Endothelial cell (in vitro differentiated cells): Measurements from ENCODE around the gene KCNK10. TPM values are rescaled to one million over a fixed set of nuclear protein-coding genes. Genes with fewer than 3 reads are reported as not detected.

Source experiments
- DNase-seq: peaks from one replicate; pipeline ENCODE4 v3.0.0; 2021; ENCODE audit warnings: low spot score
- H3K27ac Mint-ChIP-seq: one replicate; pipeline ENCODE4 v1.8.0; 2021; ENCODE audit warnings: mixed read lengths, inconsistent platforms; ENCODE audit not compliant: unreplicated experiment
- H3K27me3 Mint-ChIP-seq: one replicate; pipeline ENCODE4 v1.8.0; 2021; ENCODE audit warnings: mild to moderate bottlenecking, moderate library complexity, mixed read lengths, inconsistent platforms; ENCODE audit not compliant: unreplicated experiment
- H3K36me3 Mint-ChIP-seq: one replicate; pipeline ENCODE4 v1.8.0; 2021; ENCODE audit warnings: mild to moderate bottlenecking, low read depth, mixed read lengths, inconsistent platforms; ENCODE audit not compliant: unreplicated experiment
- H3K4me1 Mint-ChIP-seq: one replicate; pipeline ENCODE4 v1.8.0; 2021; ENCODE audit warnings: mild to moderate bottlenecking, mixed read lengths, inconsistent platforms; ENCODE audit not compliant: unreplicated experiment
- H3K4me3 Mint-ChIP-seq: one replicate; pipeline ENCODE4 v1.8.0; 2021; ENCODE audit warnings: mild to moderate bottlenecking, mixed read lengths, inconsistent platforms; ENCODE audit not compliant: unreplicated experiment
- H3K9me3 Mint-ChIP-seq: one replicate; pipeline ENCODE4 v1.8.0; 2021; ENCODE audit warnings: mixed read lengths, inconsistent platforms; ENCODE audit not compliant: unreplicated experiment
- CTCF ChIP-seq: fragments of 200-600 bp; sonication (generic); IDR thresholded peaks from one replicate; pipeline ENCODE4 v1.5.0; 2021; ENCODE audit warnings: antibody characterized with exemption; ENCODE audit not compliant: unreplicated experiment
- total RNA-seq: library from RNA; stranded (reverse); fragmentation: NEBNext Ultra II Directional; extraction: Animal tissue kit (Norgen Biotek cat#: 25700); gene quantifications from one replicate; pipeline ENCODE4 v1.2.1, GENCODE V29; 2021; ENCODE audit not compliant: unreplicated experiment

Gene KCNK10
- total RNA-seq, 1 donor from 2014 or later, result 2.3 TPM

GRCh38 chr14:88359500-88359899 is 36.4 kb upstream of the KCNK10 start:
- Mint-ChIP-seq H3K27me3 (no peaks in the 10 kb centered on the region), H3K4me3 (no peak overlapping the region), H3K27ac (no peak overlapping the region), H3K36me3 (peaks cover 5% of the 10 kb centered on the region), H3K4me1 (peaks cover 10% of the 10 kb centered on the region), H3K9me3 (no peaks in the 10 kb centered on the region)
- no peak for DNase-seq
- no peak for TF ChIP-seq CTCF

- no peaks in the 10 kb centered on the region for H3K27me3 Mint-ChIP-seq
- TF ChIP-seq CTCF, result no peak
- no peaks in the 10 kb centered on the region for H3K36me3 Mint-ChIP-seq
- no peaks in the 10 kb centered on the region for H3K9me3 Mint-ChIP-seq
- no peaks in the 10 kb centered on the region for H3K4me1 Mint-ChIP-seq
- H3K4me3 Mint-ChIP-seq, result no peak overlapping the region
- H3K27ac Mint-ChIP-seq, result no peak overlapping the region
- DNase-seq, result no peak
Measured at GRCh38 chr14:88354358-88354757, 31.3 kb upstream of the KCNK10 start.

- no peaks in the 10 kb centered on the region for H3K4me1 Mint-ChIP-seq
- no peak overlapping the region for H3K27ac Mint-ChIP-seq
- no peaks in the 10 kb centered on the region for H3K9me3 Mint-ChIP-seq
- DNase-seq, result no peak
- H3K27me3 Mint-ChIP-seq, result no peaks in the 10 kb centered on the region
- no peak overlapping the region for H3K4me3 Mint-ChIP-seq
- no peaks in the 10 kb centered on the region for H3K36me3 Mint-ChIP-seq
- no peak for TF ChIP-seq CTCF
Measured at GRCh38 chr14:88352698-88353097, 29.6 kb upstream of the KCNK10 start.

GRCh38 chr14:88351966-88352691 is 29.1 kb upstream of the KCNK10 start:
- Mint-ChIP-seq H3K27ac (no peak overlapping the region), H3K36me3 (no peaks in the 10 kb centered on the region)

More at GRCh38 chr14:88351966-88352691, 29.1 kb upstream of the KCNK10 start:
- Mint-ChIP-seq H3K4me3 (no peak overlapping the region), H3K4me1 (no peaks in the 10 kb centered on the region), H3K9me3 (no peaks in the 10 kb centered on the region), H3K27me3 (no peaks in the 10 kb centered on the region)
- DNase-seq, result no peak
- no peak for TF ChIP-seq CTCF
